Lung (tissue), 12 donors: ENCODE measurements around the gene SCN2B. TPM values are rescaled to one million over a fixed set of nuclear protein-coding genes. Genes with fewer than 3 reads are reported as not detected.

Experiments used
- ATAC-seq: fragments of 200-7000 bp; cut with Tn5 transposase; one replicate; pipeline ENCODE4 v1.9.1; 2020; ENCODE audit warnings: moderate number of reproducible peaks; ENCODE audit not compliant: insufficient read depth, low FRiP score
- DNase-seq, 3 donors: peaks; one replicate each; pipeline ENCODE4 v3.0.0-alpha.2; 2013 to 2017
- H3K27ac ChIP-seq, 2 donors: one replicate each; pipeline ENCODE4 v1.5.1; 2013; ENCODE audit warnings: mild to moderate bottlenecking in 2 of 2, moderate library complexity in 2 of 2, control low read depth in 1 of 2, inconsistent platforms in 1 of 2, low read depth in 1 of 2, low read length in 1 of 2
- H3K27me3 ChIP-seq, 3 donors: one replicate each; pipeline ENCODE4 v1.5.1; 2013; ENCODE audit warnings: low read length in 2 of 3; ENCODE audit not compliant: control insufficient read depth in 3 of 3, insufficient read depth in 3 of 3
- H3K36me3 ChIP-seq, 4 donors: one replicate each; pipeline ENCODE4 v1.5.1; 2013; ENCODE audit warnings: low read length in 4 of 4, mild to moderate bottlenecking in 1 of 4, moderate library complexity in 1 of 4; ENCODE audit not compliant: control insufficient read depth in 4 of 4, insufficient read depth in 4 of 4
- H3K4me1 ChIP-seq, 5 donors: one replicate each; pipeline ENCODE4 v1.5.1; 2013; ENCODE audit warnings: low read length in 5 of 5, mild to moderate bottlenecking in 2 of 5, moderate library complexity in 1 of 5; ENCODE audit not compliant: control insufficient read depth in 5 of 5, insufficient read depth in 5 of 5
- H3K4me3 ChIP-seq: one replicate; pipeline ENCODE4 v1.5.1; 2013; ENCODE audit warnings: mild to moderate bottlenecking, control low read depth, moderate library complexity
- H3K9ac ChIP-seq, 2 donors: one replicate each; pipeline ENCODE4 v1.5.1; 2013; ENCODE audit warnings: low read length in 2 of 2, control low read depth in 1 of 2; ENCODE audit not compliant: insufficient read depth in 1 of 2
- H3K9me3 ChIP-seq, 4 donors: one replicate each; pipeline ENCODE4 v1.5.1; 2013; ENCODE audit warnings: low read length in 3 of 4, mild to moderate bottlenecking in 1 of 4, moderate library complexity in 1 of 4; ENCODE audit not compliant: control insufficient read depth in 4 of 4, insufficient read depth in 3 of 4
- CTCF ChIP-seq: IDR thresholded peaks from 2 replicates; pipeline ENCODE4 v1.5.1; 2012; ENCODE audit warnings: mild to moderate bottlenecking; ENCODE audit errors: control extremely low read depth, extremely low read depth
- WGBS, 2 donors: extraction: QIAGEN DNeasy Blood & Tissue Kit; methylation state at CpG; one replicate each; pipeline ENCODE4 v1.1.7; 2013; 5-methylcytosine and 5-hydroxymethylcytosine counted together
- polyA plus RNA-seq, 2 donors: library from polyadenylated mRNA; stranded (reverse); fragments of 200-250 nt; gene quantifications; one replicate each; pipeline ENCODE4 v1.2.1, GENCODE V29; 2013
- total RNA-seq, 2 donors: library from RNA; depleted of rRNA in 1 of 2; stranded (reverse); fragments of >200 nt in 1 of 2; gene quantifications; one replicate each; pipeline ENCODE4 v1.2.1, GENCODE V29; 2014 to 2021
- donor health status: control.
- donor health status: control.
- donor health status: Bipolar disorder and iron deficiency.
- donor health status: healthy.
- donor health status: DM: yes; HTN: yes; CAD: no.

SCN2B gene
- total and polyA plus RNA-seq, 4 donors, result 0.03 to 1.6 (median 0.62) TPM

- Histone ChIP-seq H3K4me3 (no peak overlapping the region), H3K9ac (no peak overlapping the region), H3K27ac (no peak overlapping the region), H3K36me3 (no peaks in the 10 kb centered on the region), H3K4me1 (peaks cover 0 to 13% (median 6%) of the 10 kb centered on the region in 5 donors), H3K9me3 (no peaks in the 10 kb centered on the region), H3K27me3 (no peaks in the 10 kb centered on the region)
- WGBS, 2 donors, result 75 to 87% methylated on average over 7 of the region's 7 CpGs
- peak in 1 of 3 donors; percentile 61 for DNase-seq
- no peak for TF ChIP-seq CTCF
- no peak for ATAC-seq
Measured at GRCh38 chr11:118169300-118170140, 6.9 kb downstream of the SCN2B start.

DNA sequence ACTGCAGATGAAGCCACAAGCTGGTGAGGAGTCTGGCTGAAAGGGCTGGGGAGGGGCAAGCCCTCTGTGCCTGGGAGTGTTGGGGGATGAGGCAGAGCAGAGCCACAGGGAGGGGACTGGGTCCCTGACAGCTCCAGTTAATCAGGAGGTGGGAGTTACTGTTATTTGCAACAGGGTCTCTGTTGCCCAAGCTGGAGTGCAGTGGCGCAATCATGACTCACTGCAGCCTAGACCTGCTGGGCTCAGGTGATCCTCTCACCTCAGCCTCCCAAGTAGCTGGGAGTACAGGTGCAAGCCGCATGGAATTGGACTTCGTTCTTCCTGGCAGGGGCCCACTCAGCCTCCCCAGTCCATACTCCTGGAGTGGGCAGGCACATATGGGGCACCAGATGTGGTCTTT, 7.7 kb downstream of the SCN2B start:
- Histone ChIP-seq H3K27ac (no peak overlapping the region), H3K27me3 (no peaks in the 10 kb centered on the region), H3K4me1 (peaks cover 0 to 12% (median 6%) of the 10 kb centered on the region in 5 donors), H3K36me3 (no peaks in the 10 kb centered on the region), H3K9ac (no peak overlapping the region), H3K4me3 (no peak overlapping the region), H3K9me3 (no peaks in the 10 kb centered on the region)
- no peak for TF ChIP-seq CTCF
- no peak for DNase-seq
- WGBS, 2 donors, result 69 to 86% methylated on average over 3 of the region's 3 CpGs
- no peak for ATAC-seq

- Histone ChIP-seq H3K4me1 (peaks cover 0 to 12% (median 6%) of the 10 kb centered on the region in 5 donors), H3K27me3 (no peaks in the 10 kb centered on the region), H3K27ac (no peak overlapping the region), H3K9me3 (no peaks in the 10 kb centered on the region), H3K4me3 (no peak overlapping the region), H3K36me3 (no peaks in the 10 kb centered on the region), H3K9ac (no peak overlapping the region)
- no peak for ATAC-seq
- DNase-seq, result no peak
- TF ChIP-seq CTCF, result no peak
- 76 to 90% methylated on average over 7 to 8 of the region's 8 CpGs for WGBS, 2 donors
Measured at GRCh38 chr11:118168316-118168715, 8.1 kb downstream of the SCN2B start.
